HEK293T (cell line): Measurements from ENCODE around the gene ROS1.

Experiments
- BHLHE40 ChIP-seq: fragments of 450-650 bp; IDR thresholded peaks from 2 replicates; pipeline ENCODE4 v1.6.1; 2016; ENCODE audit warnings: mild to moderate bottlenecking, moderate library complexity, borderline replicate concordance
- CTBP1 ChIP-seq: fragments of 450-650 bp; IDR thresholded peaks from 2 replicates; pipeline ENCODE4 v1.6.1; 2016; ENCODE audit warnings: borderline replicate concordance
- FOXA1 ChIP-seq: fragments of 450-650 bp; IDR thresholded peaks from 2 replicates; pipeline ENCODE4 v1.6.1; 2016; ENCODE audit warnings: mild to moderate bottlenecking
- FOXK2 ChIP-seq: fragments of 450-650 bp; IDR thresholded peaks from 2 replicates; pipeline ENCODE4 v1.6.1; 2016; ENCODE audit warnings: mild to moderate bottlenecking
- FOXM1 ChIP-seq: fragments of 450-650 bp; IDR thresholded peaks from 2 replicates; pipeline ENCODE4 v1.6.1; 2017; ENCODE audit warnings: mild to moderate bottlenecking, borderline replicate concordance
- LEF1 ChIP-seq: fragments of 450-650 bp; IDR thresholded peaks from 2 replicates; pipeline ENCODE4 v1.6.1; 2017; ENCODE audit warnings: mild to moderate bottlenecking, borderline replicate concordance
- NFRKB ChIP-seq: fragments of 450-650 bp; IDR thresholded peaks from 2 replicates; pipeline ENCODE4 v1.6.1; 2016; ENCODE audit warnings: mild to moderate bottlenecking, moderate library complexity
- SP1 ChIP-seq: fragments of 450-650 bp; IDR thresholded peaks from 2 replicates; pipeline ENCODE4 v1.6.1; 2017
- SUZ12 ChIP-seq: fragments of 450-650 bp; IDR thresholded peaks from 2 replicates; pipeline ENCODE4 v1.6.1; 2016; ENCODE audit warnings: mild to moderate bottlenecking
- TARDBP ChIP-seq: fragments of 450-650 bp; IDR thresholded peaks from 2 replicates; pipeline ENCODE4 v1.6.1; 2016

GRCh38 chr6:117326396-117326795 lies 99.3 kb downstream of the ROS1 start:
- no peak for TF ChIP-seq BHLHE40
- no peak for TF ChIP-seq SUZ12
- TF ChIP-seq TARDBP: no peak
- TF ChIP-seq SP1: no peak
- TF ChIP-seq FOXA1: no peak
- TF ChIP-seq FOXK2: no peak
- TF ChIP-seq NFRKB: no peak
- TF ChIP-seq FOXM1: no peak
- TF ChIP-seq CTBP1: no peak
- TF ChIP-seq LEF1: no peak
